NCI-H2196 treated with DMSO at 0.1 percent for 48 hours (cell line): Measurements from ENCODE around the gene AGL.
A peak's percentile ranks its signal among the peaks of the same experiment; 100 is the strongest.
"Not testable (repeated sequence)": the region's sequence is repeated elsewhere in the genome, so short reads cannot be mapped to it uniquely, and the experiment has no call there.

Experiments
- DNase-seq: peaks from one replicate; lab custom pipeline; 2025; ENCODE audit not compliant: unreplicated experiment; lab: John Stamatoyannopoulos, UW

Gene AGL

GRCh38 chr1:99935534-99935933 lies 85.4 kb downstream of the AGL start:
- DNase-seq, result no peak

GRCh38 chr1:99936071-99936470 lies 85.9 kb downstream of the AGL start:
- no peak for DNase-seq

GRCh38 chr1:99942723-99943122 lies 92.6 kb downstream of the AGL start:
- DNase-seq, result no peak

- peak; percentile 9 for DNase-seq
These were observed 93.1 kb downstream of the AGL start for GRCh38 chr1:99943223-99943794.

GRCh38 chr1:99944192-99944591 lies 94.0 kb downstream of the AGL start:
- no peak for DNase-seq

GRCh38 chr1:99945174-99945573 lies 95.0 kb downstream of the AGL start:
- no peak for DNase-seq

- no peak for DNase-seq
These were observed 100.3 kb downstream of the AGL start for GRCh38 chr1:99950486-99950885.

GRCh38 chr1:99952522-99952921 lies 102.4 kb downstream of the AGL start:
- no peak for DNase-seq

- no peak for DNase-seq
These were observed 105.2 kb downstream of the AGL start for GRCh38 chr1:99955375-99955774.

GRCh38 chr1:99956755-99957154 lies 106.6 kb downstream of the AGL start:
- no peak for DNase-seq

- DNase-seq, result no peak
These were observed 107.7 kb downstream of the AGL start for GRCh38 chr1:99957818-99958217.

GRCh38 chr1:99959189-99959705 lies 109.1 kb downstream of the AGL start:
- not testable (repeated sequence) for DNase-seq

GRCh38 chr1:99960260-99960659 lies 110.1 kb downstream of the AGL start:
- DNase-seq, result not testable (repeated sequence)

- DNase-seq, result no peak
These were observed 113.1 kb downstream of the AGL start for GRCh38 chr1:99963041-99963795.

GRCh38 chr1:99964806-99965205 lies 114.6 kb downstream of the AGL start:
- no peak for DNase-seq

GRCh38 chr1:99965646-99966375 lies 115.7 kb downstream of the AGL start:
- peak; percentile 46 for DNase-seq

GRCh38 chr1:99968214-99968613 lies 118.1 kb downstream of the AGL start:
- no peak for DNase-seq

GRCh38 chr1:99969260-99969728 lies 119.1 kb downstream of the AGL start:
- DNase-seq, result no peak

- peak; percentile 69 for DNase-seq
These were observed 119.8 kb downstream of the AGL start, which contains the start of gene SLC35A3 for GRCh38 chr1:99969729-99970621. TSS of gene SLC35A3 (plus strand) at chr1:99969996. CDS start at chr1:99993555, 23,559 bp downstream.

- DNase-seq, result no peak
These were observed 120.6 kb downstream of the AGL start for GRCh38 chr1:99970713-99971255.
